MM.1S (cell line): ENCODE data around the gene NDST4.

Experiments
- CTCF ChIP-seq: fragments of 300-600 bp; sonication (generic); IDR thresholded peaks from 2 replicates; pipeline ENCODE4 v1.5.1; 2016; ENCODE audit warnings: antibody characterized with exemption, low read length, mixed read lengths
- EZH2 ChIP-seq: fragments of 300-600 bp; sonication (generic); optimal IDR thresholded peaks from 2 replicates; pipeline ENCODE3; 2017; ENCODE audit warnings: low read depth, mild to moderate bottlenecking, antibody characterized with exemption, low read length, mixed read lengths
- EZH2phosphoT487 ChIP-seq: fragments of 300-600 bp; sonication (generic); IDR thresholded peaks from 2 replicates; pipeline ENCODE4 v1.6.1; 2018; ENCODE audit warnings: antibody characterized with exemption, low read length

- TF ChIP-seq CTCF, result no peak
- no peak for TF ChIP-seq EZH2phosphoT487
- no peak for TF ChIP-seq EZH2
These were observed 4.6 kb downstream of the NDST4 start for GRCh38 chr4:115108850-115109249.
